ENCODE data around the gene SAMD4A. TPM values are rescaled to one million over a fixed set of nuclear protein-coding genes. Genes with fewer than 3 reads are reported as not detected.

The SAMD4A gene
- total RNA-seq, 1 experiment from 2014 or later: 9.6 TPM

DNA sequence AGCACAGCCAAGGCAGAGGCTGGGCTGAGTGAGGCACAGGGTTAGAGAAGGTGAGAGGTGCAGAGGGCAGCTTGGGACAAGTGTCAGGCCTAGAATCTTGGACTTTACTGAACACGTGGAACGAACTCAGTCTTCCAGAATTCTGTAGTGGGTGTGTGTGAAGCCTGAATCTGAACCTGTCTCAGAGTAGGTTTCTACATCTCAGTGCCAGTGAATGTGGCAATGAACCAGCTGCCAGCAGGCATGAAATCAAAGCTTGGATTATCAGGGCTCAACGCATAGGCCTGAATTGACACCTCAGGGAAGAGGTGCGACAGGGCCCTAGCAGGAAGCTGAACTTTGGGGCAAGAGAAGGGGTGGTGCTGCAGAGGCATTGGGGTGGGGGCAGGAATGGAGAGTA, 104.6 kb downstream of the SAMD4A start:
- DNase-seq: no peak
- Histone ChIP-seq H2AK5ac (ENCODE audit: insufficient read length, low read length) (peak overlapping the region; percentile 51), H2AFZ (ENCODE audit: low read length) (no peak overlapping the region), H3K79me2 (ENCODE audit: insufficient read depth, low read length) (no peaks in the 10 kb centered on the region; the same call in 1 of the 2 replicates), H3K23me2 (ENCODE audit: insufficient read length, low read depth, low read length, poor library complexity, severe bottlenecking) (no peaks in the 10 kb centered on the region), H3T11ph (ENCODE audit: low read length) (no peak overlapping the region), H3K4me1 (ENCODE audit: insufficient read depth, low read length) (peaks cover 15% of the 10 kb centered on the region), H3K56ac (ENCODE audit: insufficient read length, low read depth, low read length) (no peak overlapping the region), H4K8ac (replicated peaks; ENCODE audit: insufficient read length, low read depth, low read length) (no peak overlapping the region), H3K14ac (ENCODE audit: insufficient read depth, low read length) (no peak overlapping the region), H3K18ac (ENCODE audit: insufficient read length, low read depth, low read length) (peak overlapping the region; percentile 32), H3K27me3 (ENCODE audit: insufficient read depth, low read length) (no peaks in the 10 kb centered on the region), H3K9ac (ENCODE audit: extremely low read depth, insufficient read length, low read length) (no peak overlapping the region), H3K9me3 (ENCODE audit: control insufficient read depth, low read depth, low read length) (no peaks in the 10 kb centered on the region), H2BK5ac (ENCODE audit: insufficient read length, low read length) (no peak overlapping the region), H3K23ac (ENCODE audit: insufficient read length, low read depth, low read length) (no peak overlapping the region), H2BK120ac (ENCODE audit: low read depth, low read length, poor library complexity, severe bottlenecking) (no peak overlapping the region), H4K91ac (ENCODE audit: insufficient read length, low read depth, low read length) (peak overlapping the region; percentile 58), H2BK12ac (ENCODE audit: insufficient read length, low read depth, low read length) (peak overlapping the region; percentile 36), H4K20me1 (ENCODE audit: control insufficient read depth, insufficient read depth, insufficient read length) (no peaks in the 10 kb centered on the region), H3K4ac (ENCODE audit: low read depth, low read length) (no peak overlapping the region), H2BK15ac (ENCODE audit: low read depth, low read length) (no peak overlapping the region), H3K4me2 (ENCODE audit: insufficient read depth, insufficient read length, low read length) (no peak overlapping the region), H4K5ac (ENCODE audit: insufficient read length, low read depth, low read length) (no peak overlapping the region), H3K27ac (ENCODE audit: insufficient read length, low read depth, low read length) (no peak overlapping the region), H2BK20ac (ENCODE audit: low read depth, low read length, poor library complexity, severe bottlenecking) (no peak overlapping the region), H3K79me1 (ENCODE audit: insufficient read depth, low read depth, low read length, poor library complexity, severe bottlenecking) (no peaks in the 10 kb centered on the region)
- Mint-ChIP-seq H3K27ac (no peak overlapping the region), H3K9me3 (no peaks in the 10 kb centered on the region), H3K36me3 (ENCODE audit: insufficient read depth in 1 of 3, low read depth in 3 of 3) (no peaks in the 10 kb centered on the region), H3K27me3 (ENCODE audit: low read depth) (no peaks in the 10 kb centered on the region), H3K4me1 (peaks cover 42 to 56% of the 10 kb centered on the region in 2 experiments), H3K4me3 (no peak overlapping the region)
- TF ChIP-seq, protein P1, sequence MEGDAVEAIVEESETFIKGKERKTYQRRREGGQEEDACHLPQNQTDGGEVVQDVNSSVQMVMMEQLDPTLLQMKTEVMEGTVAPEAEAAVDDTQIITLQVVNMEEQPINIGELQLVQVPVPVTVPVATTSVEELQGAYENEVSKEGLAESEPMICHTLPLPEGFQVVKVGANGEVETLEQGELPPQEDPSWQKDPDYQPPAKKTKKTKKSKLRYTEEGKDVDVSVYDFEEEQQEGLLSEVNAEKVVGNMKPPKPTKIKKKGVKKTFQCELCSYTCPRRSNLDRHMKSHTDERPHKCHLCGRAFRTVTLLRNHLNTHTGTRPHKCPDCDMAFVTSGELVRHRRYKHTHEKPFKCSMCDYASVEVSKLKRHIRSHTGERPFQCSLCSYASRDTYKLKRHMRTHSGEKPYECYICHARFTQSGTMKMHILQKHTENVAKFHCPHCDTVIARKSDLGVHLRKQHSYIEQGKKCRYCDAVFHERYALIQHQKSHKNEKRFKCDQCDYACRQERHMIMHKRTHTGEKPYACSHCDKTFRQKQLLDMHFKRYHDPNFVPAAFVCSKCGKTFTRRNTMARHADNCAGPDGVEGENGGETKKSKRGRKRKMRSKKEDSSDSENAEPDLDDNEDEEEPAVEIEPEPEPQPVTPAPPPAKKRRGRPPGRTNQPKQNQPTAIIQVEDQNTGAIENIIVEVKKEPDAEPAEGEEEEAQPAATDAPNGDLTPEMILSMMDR (conservative IDR thresholded peaks at IDR 0.05): no peak
- no CpG with 5 or more reads among the region's 4 CpGs for WGBS (ENCODE audit: extremely low coverage, insufficient read length, low lambda C conversion rate)
